NCI-H2029 (cell line): ENCODE measurements around the gene CEP162.
"Not testable (repeated sequence)": the region's sequence is repeated elsewhere in the genome, so short reads cannot be mapped to it uniquely, and the experiment has no call there.

Experiments
- DNase-seq: peaks from one replicate; lab custom pipeline; 2025; lab: John Stamatoyannopoulos, UW

Gene CEP162, protein sequence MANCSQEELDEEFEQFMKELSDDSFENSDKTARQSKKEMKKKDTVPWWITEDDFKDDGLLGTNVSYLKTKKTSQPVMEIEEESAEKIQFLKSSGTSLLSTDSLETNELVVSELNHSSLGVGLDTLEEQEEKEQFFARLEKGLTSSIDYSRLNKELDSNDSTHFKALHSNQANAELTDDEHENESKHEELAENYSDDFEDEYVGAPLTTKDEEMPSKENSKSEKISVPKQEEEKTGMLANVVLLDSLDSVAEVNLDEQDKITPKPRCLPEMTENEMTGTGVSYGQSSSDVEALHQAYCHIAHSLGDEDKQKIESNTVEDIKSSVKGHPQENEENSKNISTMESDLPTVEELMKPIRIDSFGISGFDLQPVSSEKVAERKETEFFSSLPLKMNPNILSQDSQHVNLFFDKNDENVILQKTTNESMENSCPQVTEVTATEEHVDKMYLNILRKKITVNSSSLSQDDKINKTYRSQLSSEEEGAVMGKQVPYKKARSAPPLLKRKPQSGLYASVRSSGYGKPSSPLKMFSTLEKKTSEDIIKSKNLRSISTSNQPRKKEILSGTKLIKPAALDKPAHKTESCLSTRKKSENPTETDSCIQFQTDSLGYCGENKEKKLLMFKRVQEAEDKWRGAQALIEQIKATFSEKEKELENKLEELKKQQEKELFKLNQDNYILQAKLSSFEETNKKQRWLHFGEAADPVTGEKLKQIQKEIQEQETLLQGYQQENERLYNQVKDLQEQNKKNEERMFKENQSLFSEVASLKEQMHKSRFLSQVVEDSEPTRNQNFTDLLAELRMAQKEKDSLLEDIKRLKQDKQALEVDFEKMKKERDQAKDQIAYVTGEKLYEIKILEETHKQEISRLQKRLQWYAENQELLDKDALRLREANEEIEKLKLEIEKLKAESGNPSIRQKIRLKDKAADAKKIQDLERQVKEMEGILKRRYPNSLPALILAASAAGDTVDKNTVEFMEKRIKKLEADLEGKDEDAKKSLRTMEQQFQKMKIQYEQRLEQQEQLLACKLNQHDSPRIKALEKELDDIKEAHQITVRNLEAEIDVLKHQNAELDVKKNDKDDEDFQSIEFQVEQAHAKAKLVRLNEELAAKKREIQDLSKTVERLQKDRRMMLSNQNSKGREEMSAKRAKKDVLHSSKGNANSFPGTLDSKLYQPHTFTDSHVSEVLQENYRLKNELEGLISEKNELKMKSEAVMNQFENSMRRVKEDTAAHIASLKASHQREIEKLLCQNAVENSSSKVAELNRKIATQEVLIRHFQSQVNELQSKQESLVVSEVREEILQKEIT (N-terminal part only)

GRCh38 chr6:84227434-84228197 lies at the start of gene CEP162:
Gene CEP162, minus strand, starts transcription at chr6:84227643. Its CDS starts 1,250 bp downstream, at chr6:84226393.
- peak; percentile 85 for DNase-seq

- DNase-seq: no peak
Observed at GRCh38 chr6:84274856-84275255, 47.4 kb upstream of the CEP162 start.

DNA sequence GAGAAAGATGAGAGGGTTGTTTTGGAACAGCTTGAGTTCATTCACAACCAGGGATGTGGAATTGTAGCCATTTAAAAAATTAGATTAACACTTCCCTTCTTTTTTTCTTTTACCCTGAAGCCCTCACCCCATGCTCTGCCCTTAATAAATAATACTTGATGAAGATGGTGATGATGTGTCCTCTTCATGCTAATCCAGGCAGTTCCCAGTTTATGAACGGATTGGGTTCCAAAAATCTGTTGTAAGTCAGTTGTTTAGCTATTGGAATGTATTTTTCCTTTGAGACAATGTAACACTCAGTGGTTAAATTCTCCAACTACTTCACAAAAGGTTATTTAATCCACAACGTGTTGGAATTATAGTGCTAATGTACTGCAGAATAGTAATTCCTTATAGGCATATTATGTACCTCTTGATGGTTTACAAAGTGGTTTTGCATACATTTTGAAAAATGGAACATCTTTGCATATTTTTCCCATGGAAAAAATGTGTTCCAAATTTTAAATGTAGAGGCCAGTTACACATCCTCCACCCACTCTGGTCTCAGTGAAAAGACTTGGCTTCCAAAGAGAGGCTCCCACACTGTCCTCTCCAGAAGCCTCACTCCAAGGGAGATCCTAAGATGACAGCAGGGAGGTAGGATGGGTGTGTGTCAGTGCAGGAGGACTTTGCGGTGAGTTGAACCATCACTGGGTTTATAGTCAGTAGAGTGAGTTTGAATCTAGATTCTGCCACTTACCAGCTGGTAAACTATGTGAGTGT lies 45.8 kb upstream of the CEP162 start:
- no peak for DNase-seq

DNA sequence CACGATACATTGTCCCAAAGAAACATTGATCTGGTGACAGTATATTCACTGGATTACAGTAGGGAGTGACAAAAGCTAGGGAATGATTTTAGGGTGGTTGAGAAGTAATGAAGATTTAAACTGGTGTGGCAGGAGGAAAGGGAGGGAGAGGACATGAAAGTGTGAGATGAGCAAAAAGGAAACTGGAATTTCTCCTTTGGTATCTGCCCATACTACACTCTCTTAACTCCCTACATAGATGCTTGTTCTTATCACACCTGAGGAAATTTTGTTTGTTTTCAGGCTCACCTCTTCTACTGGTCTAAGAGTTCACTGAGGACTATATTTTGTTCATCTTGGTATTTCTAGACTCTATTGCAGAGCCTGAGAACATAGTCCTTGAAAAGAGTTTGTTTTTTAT lies 44.9 kb upstream of the CEP162 start:
- no peak for DNase-seq

- DNase-seq: no peak
Observed at GRCh38 chr6:84271061-84271716, 43.7 kb upstream of the CEP162 start.

DNA sequence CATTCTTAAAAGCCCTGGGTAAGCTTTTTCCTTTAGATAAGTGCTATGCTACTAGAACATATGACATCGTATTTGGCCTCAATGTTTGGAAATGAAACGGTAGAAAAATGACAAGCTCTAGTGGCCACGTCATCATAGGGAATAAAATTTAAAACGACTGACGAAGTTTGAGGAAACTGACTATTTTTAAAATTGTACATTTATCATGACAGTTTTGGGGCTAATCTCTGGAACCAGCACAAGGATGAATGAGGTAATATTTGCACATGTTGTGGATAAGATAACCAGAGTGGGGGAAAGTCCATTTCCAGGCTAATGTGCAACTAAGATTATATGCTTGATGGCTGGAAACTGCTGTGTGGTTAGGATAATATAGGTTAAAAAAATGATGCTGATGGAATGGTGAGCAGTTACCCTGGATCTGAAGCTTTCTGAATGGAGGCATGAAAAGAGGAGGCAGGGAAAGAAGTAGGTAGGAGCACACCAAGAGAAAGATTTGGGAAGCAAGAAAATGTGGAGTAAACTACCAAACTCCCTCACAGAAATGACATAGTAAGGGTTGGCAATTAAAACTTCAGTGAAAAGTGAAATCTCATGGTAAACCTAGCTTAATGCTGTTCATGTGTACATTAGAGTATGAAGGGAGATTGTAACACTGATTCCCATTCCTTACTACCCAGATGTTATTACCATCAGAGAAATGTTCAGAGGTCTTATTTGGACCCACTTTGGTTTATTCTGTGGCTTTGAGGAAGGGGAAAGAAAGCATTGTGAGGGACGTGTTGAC lies 42.7 kb upstream of the CEP162 start:
- no peak for DNase-seq

GRCh38 chr6:84268781-84269180 lies 41.3 kb upstream of the CEP162 start:
- DNase-seq: no peak

GRCh38 chr6:84263557-84263956 lies 36.1 kb upstream of the CEP162 start:
- no peak for DNase-seq

DNA sequence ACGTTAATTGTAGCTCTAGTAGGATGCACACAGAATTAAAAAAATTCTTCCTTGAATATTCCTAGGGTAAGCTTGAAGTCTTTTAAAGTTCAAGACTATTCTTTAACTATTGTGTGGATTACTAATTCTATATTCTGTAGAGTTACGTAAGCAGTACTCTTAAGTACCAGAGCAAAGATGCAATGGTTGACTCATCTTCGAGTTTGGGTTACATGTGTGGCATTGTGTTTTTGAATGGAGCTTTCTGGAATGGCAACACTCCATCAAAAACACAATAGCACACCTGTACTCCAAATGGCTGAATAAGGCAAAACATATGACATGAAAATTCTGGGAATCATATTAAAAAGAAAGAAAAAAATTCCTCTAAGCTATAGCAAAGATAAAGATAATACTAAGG lies 33.5 kb upstream of the CEP162 start:
- no peak for DNase-seq

GRCh38 chr6:84260196-84260595 lies 32.8 kb upstream of the CEP162 start:
- DNase-seq: no peak

- no peak for DNase-seq
Observed at GRCh38 chr6:84258866-84259265, 31.4 kb upstream of the CEP162 start.

GRCh38 chr6:84258268-84258667 lies 30.8 kb upstream of the CEP162 start:
- no peak for DNase-seq

- no peak for DNase-seq
Observed at GRCh38 chr6:84255641-84256040, 28.2 kb upstream of the CEP162 start.

GRCh38 chr6:84253380-84253779 lies 25.9 kb upstream of the CEP162 start:
- no peak for DNase-seq

DNA sequence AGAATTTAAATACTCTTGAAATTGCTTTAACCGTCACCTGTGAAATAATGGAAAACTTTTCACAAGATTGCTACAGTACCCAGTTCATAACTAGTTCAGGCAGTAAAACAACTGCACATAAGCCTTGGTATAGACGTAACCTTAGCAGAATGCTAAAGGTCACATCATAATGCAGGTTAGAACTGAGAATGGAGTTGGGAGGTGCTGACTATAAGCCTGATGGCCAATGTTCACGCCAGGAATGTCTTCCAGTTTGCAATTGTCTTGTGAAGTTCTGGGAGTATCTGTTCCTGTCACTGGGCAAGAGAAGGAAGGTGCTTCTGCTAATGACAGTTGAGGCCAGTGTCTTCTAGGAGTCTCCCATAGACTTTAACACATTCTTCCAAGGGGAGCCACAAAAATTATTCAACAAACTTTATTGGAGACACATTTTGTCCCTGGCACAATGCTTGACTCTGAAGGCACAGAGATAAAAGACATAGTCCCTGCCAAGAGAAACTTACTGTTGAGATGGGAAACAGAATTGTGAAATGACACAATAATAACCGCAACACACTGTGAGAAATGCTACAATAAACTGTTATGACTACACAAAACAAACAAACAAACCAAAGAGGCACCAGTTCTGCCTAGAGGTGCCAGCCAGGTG lies 24.6 kb upstream of the CEP162 start:
- no peak for DNase-seq

GRCh38 chr6:84249724-84250123 lies 22.3 kb upstream of the CEP162 start:
- DNase-seq: no peak

DNA sequence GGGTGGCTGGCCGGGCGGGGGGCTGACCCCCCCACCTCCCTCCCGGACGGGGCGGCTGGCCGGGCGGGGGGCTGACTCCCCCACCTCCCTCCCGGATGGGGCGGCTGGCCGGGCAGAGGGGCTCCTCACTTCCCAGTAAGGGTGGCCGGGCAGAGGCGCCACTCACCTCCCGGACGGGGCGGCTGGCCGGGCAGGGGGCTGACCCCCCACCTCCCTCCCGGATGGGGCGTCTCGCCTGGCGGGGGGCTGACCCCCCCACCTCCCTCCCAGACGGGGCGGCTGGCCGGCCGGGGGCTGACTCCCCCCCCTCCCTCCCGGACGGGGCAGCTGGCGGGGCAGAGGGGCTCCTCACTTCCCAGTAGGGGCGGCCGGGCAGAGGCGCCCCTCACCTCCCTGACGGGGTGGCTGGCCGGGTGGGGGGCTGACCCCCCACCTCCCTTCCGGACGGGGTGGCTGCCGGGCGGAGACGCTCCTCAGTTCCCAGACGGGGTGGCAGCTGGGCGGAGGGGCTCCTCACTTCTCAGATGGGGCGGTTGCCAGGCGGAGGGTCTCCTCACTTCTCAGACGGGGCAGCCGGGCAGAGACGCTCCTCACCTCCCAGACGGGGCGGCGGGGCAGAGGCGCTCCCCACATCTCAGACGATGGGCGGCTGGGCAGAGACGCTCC lies 17.1 kb upstream of the CEP162 start:
- DNase-seq: not testable (repeated sequence)

GRCh38 chr6:84243240-84243639 lies 15.8 kb upstream of the CEP162 start:
- no peak for DNase-seq
